Parathyroid adenoma (tissue), 2 donors: ENCODE data around the gene METTL1.

Experiments used
- H2AFZ ChIP-seq: fragments of 300-600 bp; sonication (generic); one replicate; pipeline ENCODE4 v1.7.0; 2017; ENCODE audit warnings: antibody characterized with exemption, mild to moderate bottlenecking
- H3K27ac ChIP-seq: fragments of 300-600 bp; sonication (generic); one replicate; pipeline ENCODE4 v1.7.0; 2017
- H3K27me3 ChIP-seq: fragments of 300-600 bp; sonication (generic); one replicate; pipeline ENCODE4 v1.7.0; 2017; ENCODE audit warnings: low read length; ENCODE audit not compliant: control insufficient read depth, insufficient read depth
- H3K36me3 ChIP-seq: fragments of 300-600 bp; sonication (generic); one replicate; pipeline ENCODE4 v1.7.0; 2017; ENCODE audit warnings: low read length; ENCODE audit not compliant: control insufficient read depth, insufficient read depth
- H3K4me1 ChIP-seq: fragments of 300-600 bp; sonication (generic); one replicate; pipeline ENCODE4 v1.7.0; 2017; ENCODE audit warnings: control low read depth
- H3K4me2 ChIP-seq: fragments of 300-600 bp; sonication (generic); one replicate; pipeline ENCODE4 v1.7.0; 2017; ENCODE audit warnings: low read length
- H3K4me3 ChIP-seq: fragments of 300-600 bp; sonication (generic); one replicate; pipeline ENCODE4 v1.7.0; 2017; ENCODE audit warnings: low read depth, low read length
- H3K79me2 ChIP-seq: fragments of 300-600 bp; sonication (generic); one replicate; pipeline ENCODE4 v1.7.0; 2017; ENCODE audit warnings: control low read depth
- H3K9ac ChIP-seq: fragments of 300-600 bp; sonication (generic); one replicate; pipeline ENCODE4 v1.7.0; 2017; ENCODE audit warnings: mild to moderate bottlenecking
- H3K9me3 ChIP-seq: fragments of 300-600 bp; sonication (generic); one replicate; pipeline ENCODE4 v1.7.0; 2017; ENCODE audit warnings: low read length; ENCODE audit not compliant: control insufficient read depth
- TF ChIP-seq, protein P1 (sequence below): fragments of 300-600 bp; sonication (generic); IDR thresholded peaks from one replicate; pipeline ENCODE4 v1.7.0; 2017; ENCODE audit warnings: antibody characterized with exemption, mild to moderate bottlenecking
- donor health status: primary hyperparathyroidism.

The METTL1 gene

DNA sequence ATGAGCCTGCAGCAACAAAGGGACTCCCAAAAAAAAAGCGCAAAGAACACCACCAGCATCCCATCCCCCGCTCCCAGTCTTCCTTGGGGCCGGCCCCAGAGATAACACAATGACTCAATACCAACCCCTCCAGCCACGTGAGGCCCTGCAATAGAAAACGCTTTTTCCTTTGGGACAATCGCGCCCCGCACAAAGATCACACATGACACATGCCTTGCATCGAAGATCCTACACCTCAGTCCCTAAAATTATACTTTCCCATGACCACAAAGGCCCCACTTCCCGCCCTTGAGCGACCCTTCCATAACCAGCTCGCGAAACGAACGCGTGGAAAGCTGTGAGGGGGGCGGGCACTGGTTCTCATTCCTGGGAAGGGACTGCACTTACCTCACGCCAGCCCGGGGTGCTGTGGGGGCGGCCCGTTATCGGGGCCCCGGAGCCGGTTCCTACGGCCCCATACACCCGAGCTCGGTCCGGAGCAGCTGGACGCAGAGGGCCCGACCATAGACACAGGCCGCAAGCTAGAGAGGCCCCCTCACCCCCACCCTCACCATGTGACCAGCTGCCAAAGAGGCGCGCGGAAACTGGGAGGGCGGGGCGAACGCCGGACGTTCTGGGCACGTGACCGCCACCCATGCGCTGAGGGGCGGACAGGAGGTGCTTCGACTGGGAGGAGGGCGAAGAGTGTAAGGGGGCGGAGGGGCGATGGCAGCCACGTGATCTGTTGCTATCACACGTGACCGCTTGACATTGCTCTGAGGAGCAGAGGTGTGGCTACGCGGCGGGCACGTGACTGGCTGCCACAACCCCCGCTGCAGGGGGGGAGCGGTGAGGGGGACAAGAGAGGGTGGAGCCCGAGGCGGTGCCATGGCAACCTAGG, 19.9 kb downstream of the METTL1 start, which contains the start of gene CDK4:
TSS of gene CDK4 (minus strand) at position 523 of the 880 bp plus-strand sequence. CDS start 593 bp downstream, outside the sequence.
- H3K9ac ChIP-seq = peak within 1 kb of the TSS; percentile 65
- H3K36me3 ChIP-seq = no peaks in the 10 kb centered on the region
- no peaks in the 10 kb centered on the region for H3K9me3 ChIP-seq
- H3K4me2 ChIP-seq = peak within 1 kb of the TSS; percentile 88
- peaks cover 5% of the 10 kb centered on the region for H3K79me2 ChIP-seq
- peak within 1 kb of the TSS; percentile 91 for H2AFZ ChIP-seq
- H3K27me3 ChIP-seq = no peaks in the 10 kb centered on the region
- peak within 1 kb of the TSS; percentile 88 for H3K27ac ChIP-seq
- peaks cover 9% of the 10 kb centered on the region for H3K4me1 ChIP-seq
- TF ChIP-seq, protein P1, sequence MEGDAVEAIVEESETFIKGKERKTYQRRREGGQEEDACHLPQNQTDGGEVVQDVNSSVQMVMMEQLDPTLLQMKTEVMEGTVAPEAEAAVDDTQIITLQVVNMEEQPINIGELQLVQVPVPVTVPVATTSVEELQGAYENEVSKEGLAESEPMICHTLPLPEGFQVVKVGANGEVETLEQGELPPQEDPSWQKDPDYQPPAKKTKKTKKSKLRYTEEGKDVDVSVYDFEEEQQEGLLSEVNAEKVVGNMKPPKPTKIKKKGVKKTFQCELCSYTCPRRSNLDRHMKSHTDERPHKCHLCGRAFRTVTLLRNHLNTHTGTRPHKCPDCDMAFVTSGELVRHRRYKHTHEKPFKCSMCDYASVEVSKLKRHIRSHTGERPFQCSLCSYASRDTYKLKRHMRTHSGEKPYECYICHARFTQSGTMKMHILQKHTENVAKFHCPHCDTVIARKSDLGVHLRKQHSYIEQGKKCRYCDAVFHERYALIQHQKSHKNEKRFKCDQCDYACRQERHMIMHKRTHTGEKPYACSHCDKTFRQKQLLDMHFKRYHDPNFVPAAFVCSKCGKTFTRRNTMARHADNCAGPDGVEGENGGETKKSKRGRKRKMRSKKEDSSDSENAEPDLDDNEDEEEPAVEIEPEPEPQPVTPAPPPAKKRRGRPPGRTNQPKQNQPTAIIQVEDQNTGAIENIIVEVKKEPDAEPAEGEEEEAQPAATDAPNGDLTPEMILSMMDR = no peak
- H3K4me3 ChIP-seq = peak within 1 kb of the TSS; percentile 94

DNA sequence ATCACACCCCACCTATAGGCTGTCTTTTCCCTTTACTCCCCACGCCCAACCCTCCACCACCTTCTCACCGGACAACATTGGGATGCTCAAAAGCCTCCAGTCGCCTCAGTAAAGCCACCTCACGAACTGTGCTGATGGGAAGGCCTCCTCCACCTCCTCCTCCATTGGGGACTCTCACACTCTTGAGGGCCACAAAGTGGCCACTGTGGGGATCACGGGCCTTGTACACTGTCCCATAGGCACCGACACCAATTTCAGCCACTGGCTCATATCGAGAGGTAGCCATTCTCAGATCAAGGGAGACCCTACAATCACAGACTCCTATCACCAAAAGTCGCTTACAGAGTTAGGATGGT, 20.5 kb downstream of the METTL1 start:
- H3K4me2 ChIP-seq = peak overlapping the region; percentile 88
- H3K9me3 ChIP-seq = no peaks in the 10 kb centered on the region
- H2AFZ ChIP-seq = peak overlapping the region; percentile 91
- peaks cover 9% of the 10 kb centered on the region for H3K4me1 ChIP-seq
- peak overlapping the region; percentile 94 for H3K4me3 ChIP-seq
- no peak overlapping the region for H3K9ac ChIP-seq
- TF ChIP-seq, protein P1 = no peak
- H3K79me2 ChIP-seq = peaks cover 2% of the 10 kb centered on the region
- no peaks in the 10 kb centered on the region for H3K27me3 ChIP-seq
- H3K36me3 ChIP-seq = no peaks in the 10 kb centered on the region
- peak overlapping the region; percentile 88 for H3K27ac ChIP-seq

DNA sequence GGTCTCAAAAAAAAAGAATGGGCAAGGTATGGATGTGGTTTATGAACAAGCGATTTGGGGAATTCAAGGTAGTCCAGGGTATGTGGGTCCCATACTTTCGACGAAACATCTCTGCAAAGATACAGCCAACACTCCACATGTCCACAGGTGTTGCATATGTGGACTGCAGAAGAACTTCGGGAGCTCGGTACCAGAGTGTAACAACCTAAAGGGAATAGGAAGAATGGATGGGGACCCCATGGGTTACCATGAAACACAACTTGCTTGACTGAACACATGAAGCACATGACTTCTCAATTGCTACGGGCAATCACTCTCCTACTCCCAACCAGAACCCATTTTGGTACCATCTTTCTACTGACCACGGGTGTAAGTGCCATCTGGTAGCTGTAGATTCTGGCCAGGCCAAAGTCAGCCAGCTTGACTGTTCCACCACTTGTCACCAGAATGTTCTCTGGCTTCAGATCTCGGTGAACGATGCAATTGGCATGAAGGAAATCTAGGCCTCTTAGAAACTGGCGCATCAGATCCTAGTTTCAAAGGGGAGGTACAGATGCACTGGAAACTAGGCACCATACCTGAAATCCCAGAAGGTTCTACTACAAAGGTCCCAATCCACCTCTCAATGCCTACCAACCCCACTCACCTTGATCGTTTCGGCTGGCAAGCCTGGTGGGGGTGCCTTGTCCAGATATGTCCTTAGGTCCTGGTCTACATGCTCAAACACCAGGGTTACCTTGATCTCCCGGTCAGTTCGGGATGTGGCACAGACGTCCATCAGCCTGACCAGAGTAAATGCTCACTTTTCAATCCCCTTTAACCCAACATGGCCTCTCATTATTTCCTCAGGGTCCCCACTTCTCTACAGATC, 21.1 kb downstream of the METTL1 start:
- Histone ChIP-seq H3K27ac (peak overlapping the region; percentile 88), H2AFZ (no peak overlapping the region), H3K79me2 (no peaks in the 10 kb centered on the region), H3K27me3 (no peaks in the 10 kb centered on the region), H3K4me2 (peak overlapping the region; percentile 88), H3K4me1 (peaks cover 9% of the 10 kb centered on the region), H3K9me3 (no peaks in the 10 kb centered on the region), H3K9ac (no peak overlapping the region), H3K36me3 (no peaks in the 10 kb centered on the region), H3K4me3 (peak overlapping the region; percentile 94)
- TF ChIP-seq, protein P1 = no peak

DNA sequence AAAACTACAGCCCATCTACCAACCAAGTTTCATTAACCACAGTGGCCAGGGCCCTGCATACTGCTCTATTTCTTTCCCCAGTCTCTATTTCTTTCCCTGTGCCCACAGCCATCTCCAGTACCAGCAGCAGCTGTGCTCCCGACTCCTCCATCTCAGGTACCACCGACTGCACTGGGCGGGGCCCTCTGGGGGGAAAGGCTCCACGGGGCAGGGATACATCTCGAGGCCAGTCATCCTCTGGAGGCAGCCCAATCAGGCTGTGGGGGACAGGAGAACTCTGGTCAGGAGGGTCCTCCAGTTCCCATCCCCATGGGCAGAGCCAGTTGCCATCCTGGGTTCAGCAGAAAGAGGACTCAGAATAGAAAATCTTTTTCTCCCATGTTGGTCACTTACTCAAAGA, 22.8 kb downstream of the METTL1 start:
- Histone ChIP-seq H3K9ac (no peak overlapping the region), H3K79me2 (no peaks in the 10 kb centered on the region), H3K4me1 (peaks cover 15% of the 10 kb centered on the region), H3K9me3 (no peaks in the 10 kb centered on the region), H3K4me2 (no peak overlapping the region), H3K27ac (no peak overlapping the region), H2AFZ (no peak overlapping the region), H3K36me3 (no peaks in the 10 kb centered on the region), H3K4me3 (no peak overlapping the region), H3K27me3 (no peaks in the 10 kb centered on the region)
- TF ChIP-seq, protein P1 = no peak
